GM23338 (cell line): ENCODE results near the gene HSD17B11. TPM values are rescaled to one million over a fixed set of nuclear protein-coding genes. Genes with fewer than 3 reads are reported as not detected.
A peak's percentile ranks its signal among the peaks of the same experiment; 100 is the strongest.
"Not testable (repeated sequence)": the region's sequence is repeated elsewhere in the genome, so short reads cannot be mapped to it uniquely, and the experiment has no call there.

Experiments used
- ATAC-seq: fragments of 200-7000 bp; cut with Tn5 transposase; 3 replicates; pipeline ENCODE4 v1.9.1; 2020
- DNase-seq: peaks from one replicate; pipeline ENCODE4 v3.0.0-alpha.2; 2015; ENCODE audit warnings: low spot score
- H2AFZ ChIP-seq: fragments of 200-600 bp; sonication (generic); 2 replicates; pipeline ENCODE4 v1.8.0; 2016; ENCODE audit warnings: antibody characterized with exemption, mild to moderate bottlenecking, moderate library complexity
- H3F3A ChIP-seq: fragments of 200-600 bp; sonication (generic); replicated peaks from 2 replicates; pipeline ENCODE4 v1.8.0; 2017; ENCODE audit warnings: antibody characterized with exemption, mixed run types, low read depth
- H3K27ac ChIP-seq: fragments of 200-600 bp; sonication (generic); 2 replicates; pipeline ENCODE4 v1.6.1; 2016; ENCODE audit warnings: low read depth
- H3K27me3 ChIP-seq: fragments of 200-600 bp; sonication (generic); 2 replicates; pipeline ENCODE4 v1.8.0; 2016; ENCODE audit warnings: mild to moderate bottlenecking, mixed run types, moderate library complexity; ENCODE audit not compliant: insufficient read depth
- H3K36me3 ChIP-seq: fragments of 200-600 bp; sonication (generic); 2 replicates; pipeline ENCODE4 v1.8.0; 2016; ENCODE audit warnings: mild to moderate bottlenecking; ENCODE audit not compliant: insufficient read depth
- H3K4me1 ChIP-seq: fragments of 200-600 bp; sonication (generic); 2 replicates; pipeline ENCODE4 v1.8.0; 2016; ENCODE audit warnings: mild to moderate bottlenecking, moderate library complexity; ENCODE audit not compliant: insufficient read depth
- H3K4me2 ChIP-seq: fragments of 200-600 bp; sonication (generic); 2 replicates; pipeline ENCODE4 v1.7.1; 2017; ENCODE audit warnings: mixed run types
- H3K4me3 ChIP-seq: fragments of 200-600 bp; sonication (generic); 2 replicates; pipeline ENCODE4 v1.6.1; 2016; ENCODE audit warnings: mixed run types
- H3K79me2 ChIP-seq: fragments of 200-600 bp; sonication (generic); replicated peaks from 2 replicates; pipeline ENCODE4 v1.8.0; 2017; ENCODE audit warnings: mild to moderate bottlenecking; ENCODE audit not compliant: insufficient read depth
- H3K9me2 ChIP-seq: fragments of 200-600 bp; sonication (generic); 2 replicates; pipeline ENCODE4 v1.8.0; 2017; ENCODE audit not compliant: insufficient read depth
- H4K20me1 ChIP-seq: fragments of 200-600 bp; sonication (generic); replicated peaks from 2 replicates; pipeline ENCODE4 v1.8.0; 2017; ENCODE audit warnings: mild to moderate bottlenecking; ENCODE audit not compliant: insufficient read depth
- H3K27ac Mint-ChIP-seq: 2 replicates; pipeline ENCODE4 v1.8.0; 2020; ENCODE audit warnings: inconsistent platforms, mild to moderate bottlenecking, moderate library complexity, mixed read lengths
- H3K27me3 Mint-ChIP-seq: 3 replicates; pipeline ENCODE4 v1.8.0; 2022; ENCODE audit warnings: low read depth, mild to moderate bottlenecking, moderate library complexity, mixed read lengths, inconsistent platforms; ENCODE audit not compliant: insufficient read depth, poor library complexity
- H3K36me3 Mint-ChIP-seq: 3 replicates; pipeline ENCODE4 v1.8.0; 2021; ENCODE audit warnings: low read depth, mild to moderate bottlenecking, inconsistent platforms, moderate library complexity, mixed read lengths
- H3K4me1 Mint-ChIP-seq: 3 replicates; pipeline ENCODE4 v1.8.0; 2020; ENCODE audit warnings: mild to moderate bottlenecking, inconsistent platforms, mixed read lengths
- H3K4me3 Mint-ChIP-seq: 3 replicates; pipeline ENCODE4 v1.8.0; 2021; ENCODE audit warnings: moderate library complexity, mild to moderate bottlenecking, inconsistent platforms, mixed read lengths
- H3K9me3 Mint-ChIP-seq: 3 replicates; pipeline ENCODE4 v1.8.0; 2020; ENCODE audit warnings: moderate library complexity, mild to moderate bottlenecking, inconsistent platforms, mixed read lengths
- CREB1 ChIP-seq: fragments of 250-450 bp; sonication (Bioruptor Pico); IDR thresholded peaks from 2 replicates; pipeline ENCODE4 v1.5.0; 2020; ENCODE audit warnings: low read depth, mild to moderate bottlenecking, moderate library complexity
- CTCF ChIP-seq, 2 experiments: fragments of 200-600 bp in 1 of 2; sonication (generic) in 1 of 2; conservative IDR thresholded peaks; 2 replicates each; pipeline versions ENCODE4 v1.5.1 to v1.6.1; 2016 to 2017; ENCODE audit warnings: antibody characterized with exemption in 2 of 2, low read depth in 2 of 2, mild to moderate bottlenecking in 2 of 2, moderate library complexity in 1 of 2
- EZH2 ChIP-seq: fragments of 200-600 bp; sonication (generic); IDR thresholded peaks from one replicate; pipeline ENCODE4 v1.8.0; 2017; ENCODE audit warnings: antibody characterized with exemption, mild to moderate bottlenecking, low read depth; ENCODE audit not compliant: unreplicated experiment
- EZH2phosphoT487 ChIP-seq: fragments of 200-600 bp; sonication (generic); IDR thresholded peaks from one replicate; pipeline ENCODE4 v1.8.1; 2018; ENCODE audit warnings: antibody characterized with exemption; ENCODE audit not compliant: unreplicated experiment
- POLR2AphosphoS5 ChIP-seq: IDR thresholded peaks from 2 replicates; pipeline ENCODE4 v1.6.1; 2016; ENCODE audit warnings: antibody characterized with exemption, low read depth
- STAT1 ChIP-seq: IDR thresholded peaks from one replicate; pipeline ENCODE4 v1.6.1; 2016; ENCODE audit warnings: antibody characterized with exemption; ENCODE audit not compliant: unreplicated experiment
- ZNF114 ChIP-seq: fragments of 250-450 bp; sonication (Bioruptor Pico); IDR thresholded peaks from 2 replicates; pipeline ENCODE4 v1.5.0; 2020; ENCODE audit warnings: mild to moderate bottlenecking, moderate library complexity
- ZNF331 ChIP-seq: fragments of 250-450 bp; sonication (Bioruptor Pico); IDR thresholded peaks from 2 replicates; pipeline ENCODE4 v1.5.0; 2020; ENCODE audit warnings: low read depth, mild to moderate bottlenecking, moderate library complexity
- polyA plus RNA-seq: library from polyadenylated mRNA; unstranded; fragments of >200 nt; fragmentation: Nextera tagmentation; extraction: Ambion mirVana; gene quantifications from 2 replicates; pipeline ENCODE4 v1.2.1, GENCODE V29; 2016
- total RNA-seq: library from RNA; depleted of rRNA; stranded (reverse); fragments of >200 nt; shearing (Covaris generic); gene quantifications from 2 replicates; pipeline ENCODE4 v1.2.3, GENCODE V29; 2014
- TF ChIP-seq, protein P1 (sequence below): fragments of 250-450 bp; sonication (Bioruptor Pico); IDR thresholded peaks from 2 replicates; pipeline ENCODE4 v1.5.0; 2020; ENCODE audit warnings: mild to moderate bottlenecking, moderate library complexity

The HSD17B11 gene
- total and polyA plus RNA-seq, 2 experiments from 2014 or later = 9.7 to 14.8 TPM

DNA sequence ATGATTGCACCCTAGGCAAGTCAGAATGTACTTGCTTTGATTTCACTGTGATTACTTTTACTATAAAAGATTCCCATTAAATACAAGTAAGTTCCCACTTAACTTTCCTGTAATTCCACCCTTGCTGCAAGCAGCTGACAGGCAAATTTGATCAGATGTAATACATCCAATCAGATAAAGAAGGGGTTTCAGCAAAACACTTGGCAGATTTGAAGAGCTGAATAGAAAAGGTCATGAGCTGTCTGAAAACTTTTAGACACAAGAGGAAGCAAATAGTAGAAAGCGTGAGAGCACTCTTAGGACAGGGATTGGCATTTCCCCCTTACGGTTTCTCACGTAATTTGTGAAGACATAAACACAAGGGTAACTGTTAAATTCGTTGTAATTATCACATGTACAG lies 91.1 kb downstream of the HSD17B11 start:
- Histone ChIP-seq H3K9me2 (no peaks in the 10 kb centered on the region), H3K27ac (no peak overlapping the region), H3F3A (no peaks in the 10 kb centered on the region), H3K79me2 (no peaks in the 10 kb centered on the region), H4K20me1 (no peaks in the 10 kb centered on the region), H3K4me3 (no peak overlapping the region), H2AFZ (peak overlapping the region; percentile 66; the same call in 1 of the 2 replicates), H3K4me2 (no peak overlapping the region), H3K4me1 (no peaks in the 10 kb centered on the region), H3K36me3 (no peaks in the 10 kb centered on the region), H3K27me3 (no peaks in the 10 kb centered on the region)
- no peak overlapping the region for H3K27ac Mint-ChIP-seq
- TF ChIP-seq ZNF114 (CRISPR knock-in tag) (no peak), ZNF331 (no peak)
- DNase-seq = no peak
- H3K27me3 Mint-ChIP-seq = peaks cover 2% of the 10 kb centered on the region
- H3K4me1 Mint-ChIP-seq = no peaks in the 10 kb centered on the region
- peaks cover under 1% of the 10 kb centered on the region; the same call in 1 of the 3 replicates for H3K9me3 Mint-ChIP-seq
- H3K4me3 Mint-ChIP-seq = no peak overlapping the region
- no peaks in the 10 kb centered on the region for H3K36me3 Mint-ChIP-seq
- no peak for ATAC-seq

- no peaks in the 10 kb centered on the region for H3K36me3 ChIP-seq
- H4K20me1 ChIP-seq = no peaks in the 10 kb centered on the region
- DNase-seq = no peak
- H3K27ac Mint-ChIP-seq = no peak overlapping the region
- TF ChIP-seq POLR2AphosphoS5 = no peak
- TF ChIP-seq, protein P1, sequence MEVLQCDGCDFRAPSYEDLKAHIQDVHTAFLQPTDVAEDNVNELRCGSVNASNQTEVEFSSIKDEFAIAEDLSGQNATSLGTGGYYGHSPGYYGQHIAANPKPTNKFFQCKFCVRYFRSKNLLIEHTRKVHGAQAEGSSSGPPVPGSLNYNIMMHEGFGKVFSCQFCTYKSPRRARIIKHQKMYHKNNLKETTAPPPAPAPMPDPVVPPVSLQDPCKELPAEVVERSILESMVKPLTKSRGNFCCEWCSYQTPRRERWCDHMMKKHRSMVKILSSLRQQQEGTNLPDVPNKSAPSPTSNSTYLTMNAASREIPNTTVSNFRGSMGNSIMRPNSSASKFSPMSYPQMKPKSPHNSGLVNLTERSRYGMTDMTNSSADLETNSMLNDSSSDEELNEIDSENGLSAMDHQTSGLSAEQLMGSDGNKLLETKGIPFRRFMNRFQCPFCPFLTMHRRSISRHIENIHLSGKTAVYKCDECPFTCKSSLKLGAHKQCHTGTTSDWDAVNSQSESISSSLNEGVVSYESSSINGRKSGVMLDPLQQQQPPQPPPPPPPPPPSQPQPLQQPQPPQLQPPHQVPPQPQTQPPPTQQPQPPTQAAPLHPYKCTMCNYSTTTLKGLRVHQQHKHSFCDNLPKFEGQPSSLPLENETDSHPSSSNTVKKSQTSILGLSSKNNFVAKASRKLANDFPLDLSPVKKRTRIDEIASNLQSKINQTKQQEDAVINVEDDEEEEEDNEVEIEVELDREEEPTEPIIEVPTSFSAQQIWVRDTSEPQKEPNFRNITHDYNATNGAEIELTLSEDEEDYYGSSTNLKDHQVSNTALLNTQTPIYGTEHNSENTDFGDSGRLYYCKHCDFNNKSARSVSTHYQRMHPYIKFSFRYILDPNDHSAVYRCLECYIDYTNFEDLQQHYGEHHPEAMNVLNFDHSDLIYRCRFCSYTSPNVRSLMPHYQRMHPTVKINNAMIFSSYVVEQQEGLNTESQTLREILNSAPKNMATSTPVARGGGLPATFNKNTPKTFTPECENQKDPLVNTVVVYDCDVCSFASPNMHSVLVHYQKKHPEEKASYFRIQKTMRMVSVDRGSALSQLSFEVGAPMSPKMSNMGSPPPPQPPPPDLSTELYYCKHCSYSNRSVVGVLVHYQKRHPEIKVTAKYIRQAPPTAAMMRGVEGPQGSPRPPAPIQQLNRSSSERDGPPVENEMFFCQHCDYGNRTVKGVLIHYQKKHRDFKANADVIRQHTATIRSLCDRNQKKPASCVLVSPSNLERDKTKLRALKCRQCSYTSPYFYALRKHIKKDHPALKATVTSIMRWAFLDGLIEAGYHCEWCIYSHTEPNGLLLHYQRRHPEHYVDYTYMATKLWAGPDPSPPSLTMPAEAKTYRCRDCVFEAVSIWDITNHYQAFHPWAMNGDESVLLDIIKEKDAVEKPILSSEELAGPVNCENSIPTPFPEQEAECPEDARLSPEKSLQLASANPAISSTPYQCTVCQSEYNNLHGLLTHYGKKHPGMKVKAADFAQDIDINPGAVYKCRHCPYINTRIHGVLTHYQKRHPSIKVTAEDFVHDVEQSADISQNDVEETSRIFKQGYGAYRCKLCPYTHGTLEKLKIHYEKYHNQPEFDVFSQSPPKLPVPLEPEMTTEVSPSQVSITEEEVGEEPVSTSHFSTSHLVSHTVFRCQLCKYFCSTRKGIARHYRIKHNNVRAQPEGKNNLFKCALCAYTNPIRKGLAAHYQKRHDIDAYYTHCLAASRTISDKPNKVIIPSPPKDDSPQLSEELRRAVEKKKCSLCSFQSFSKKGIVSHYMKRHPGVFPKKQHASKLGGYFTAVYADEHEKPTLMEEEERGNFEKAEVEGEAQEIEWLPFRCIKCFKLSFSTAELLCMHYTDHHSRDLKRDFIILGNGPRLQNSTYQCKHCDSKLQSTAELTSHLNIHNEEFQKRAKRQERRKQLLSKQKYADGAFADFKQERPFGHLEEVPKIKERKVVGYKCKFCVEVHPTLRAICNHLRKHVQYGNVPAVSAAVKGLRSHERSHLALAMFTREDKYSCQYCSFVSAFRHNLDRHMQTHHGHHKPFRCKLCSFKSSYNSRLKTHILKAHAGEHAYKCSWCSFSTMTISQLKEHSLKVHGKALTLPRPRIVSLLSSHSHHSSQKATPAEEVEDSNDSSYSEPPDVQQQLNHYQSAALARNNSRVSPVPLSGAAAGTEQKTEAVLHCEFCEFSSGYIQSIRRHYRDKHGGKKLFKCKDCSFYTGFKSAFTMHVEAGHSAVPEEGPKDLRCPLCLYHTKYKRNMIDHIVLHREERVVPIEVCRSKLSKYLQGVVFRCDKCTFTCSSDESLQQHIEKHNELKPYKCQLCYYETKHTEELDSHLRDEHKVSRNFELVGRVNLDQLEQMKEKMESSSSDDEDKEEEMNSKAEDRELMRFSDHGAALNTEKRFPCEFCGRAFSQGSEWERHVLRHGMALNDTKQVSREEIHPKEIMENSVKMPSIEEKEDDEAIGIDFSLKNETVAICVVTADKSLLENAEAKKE (CRISPR knock-in tag) = no peak
- TF ChIP-seq STAT1 = no peak
- no peak for TF ChIP-seq EZH2phosphoT487
- TF ChIP-seq CREB1 (CRISPR knock-in tag) = no peak
- no peak for TF ChIP-seq CTCF (conservative IDR thresholded peaks at IDR 0.05; ENCODE audit: low read depth in 2 of 2)
- TF ChIP-seq EZH2 = no peak
- H3K9me2 ChIP-seq = no peaks in the 10 kb centered on the region
- H3K27me3 ChIP-seq = no peaks in the 10 kb centered on the region
- H3K4me2 ChIP-seq = no peak overlapping the region
- H3K4me1 ChIP-seq = no peaks in the 10 kb centered on the region
- peaks cover 13% of the 10 kb centered on the region for H3K9me3 Mint-ChIP-seq
- no peak overlapping the region for H3K27ac ChIP-seq
- no peaks in the 10 kb centered on the region for H3K4me1 Mint-ChIP-seq
- peaks cover 2% of the 10 kb centered on the region for H3K27me3 Mint-ChIP-seq
- H2AFZ ChIP-seq = 0 out of 2 replicates have a peak overlapping the region, but pooled peaks have one; percentile 47
- peaks cover 7% of the 10 kb centered on the region; the same call in 2 of the 3 replicates for H3K36me3 Mint-ChIP-seq
- H3K79me2 ChIP-seq = no peaks in the 10 kb centered on the region
- H3K4me3 ChIP-seq = no peak overlapping the region
- no peak overlapping the region for H3K4me3 Mint-ChIP-seq
- ATAC-seq = no peak
- H3F3A ChIP-seq = no peaks in the 10 kb centered on the region
These were observed 92.6 kb downstream of the HSD17B11 start for GRCh38 chr4:87298362-87298761.

GRCh38 chr4:87294911-87295310 lies 96.1 kb downstream of the HSD17B11 start:
- not testable (repeated sequence) for H3K4me1 ChIP-seq, H3K4me1 Mint-ChIP-seq, DNase-seq, H3K27ac ChIP-seq, H3F3A ChIP-seq, H3K27ac Mint-ChIP-seq, H3K4me2 ChIP-seq, H3K79me2 ChIP-seq, H4K20me1 ChIP-seq, H3K4me3 Mint-ChIP-seq, H3K4me3 ChIP-seq, ATAC-seq, H3K27me3 Mint-ChIP-seq, H3K36me3 Mint-ChIP-seq, H3K9me2 ChIP-seq, H3K36me3 ChIP-seq, H3K27me3 ChIP-seq, H2AFZ ChIP-seq
- peaks cover 14% of the 10 kb centered on the region for H3K9me3 Mint-ChIP-seq
